NCI-H128 (cell line): ENCODE data around the gene VIPR2.
"Not testable (repeated sequence)": the region's sequence is repeated elsewhere in the genome, so short reads cannot be mapped to it uniquely, and the experiment has no call there.

Experiments
- DNase-seq: peaks from one replicate; lab custom pipeline; 2025; ENCODE audit not compliant: unreplicated experiment; lab: John Stamatoyannopoulos, UW

VIPR2 gene

DNA sequence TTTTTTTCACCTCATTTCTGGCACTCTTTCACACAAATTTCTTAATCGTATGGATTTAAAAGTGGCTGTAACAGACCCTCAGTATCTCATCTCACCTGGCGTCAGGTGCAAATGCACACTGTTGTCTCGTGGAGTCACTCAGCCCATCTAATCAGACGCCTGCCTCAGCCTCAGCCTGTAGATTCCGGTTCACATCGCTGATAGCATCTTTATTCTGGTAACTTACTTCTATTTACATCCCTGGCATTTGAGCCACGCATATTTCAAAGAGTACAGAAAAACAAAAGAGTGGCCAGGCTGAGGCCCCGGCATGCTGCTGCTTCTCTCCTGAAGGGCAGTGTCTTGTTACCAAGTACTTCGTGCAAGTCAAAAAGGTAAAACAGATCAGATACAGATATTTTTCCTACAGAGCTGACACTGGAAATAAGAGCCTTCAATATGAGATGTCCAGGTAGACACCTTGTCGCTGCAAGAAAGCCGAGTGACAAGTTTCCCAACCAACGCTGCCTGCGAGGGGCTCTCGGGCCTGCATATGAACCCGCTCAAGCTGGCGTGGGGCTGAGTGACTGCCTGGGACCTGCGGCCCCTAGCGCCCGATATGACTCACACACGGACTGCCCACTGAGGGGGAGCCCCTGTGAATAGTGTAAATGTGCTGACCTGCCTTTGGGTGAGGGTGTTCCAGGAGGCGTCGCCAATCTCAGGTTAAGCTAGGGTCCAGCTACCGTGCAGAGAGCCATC, 4.3 kb downstream of the VIPR2 start:
- DNase-seq: no peak

- no peak for DNase-seq
Observed at GRCh38 chr7:159139639-159140038, 5.0 kb downstream of the VIPR2 start.

DNA sequence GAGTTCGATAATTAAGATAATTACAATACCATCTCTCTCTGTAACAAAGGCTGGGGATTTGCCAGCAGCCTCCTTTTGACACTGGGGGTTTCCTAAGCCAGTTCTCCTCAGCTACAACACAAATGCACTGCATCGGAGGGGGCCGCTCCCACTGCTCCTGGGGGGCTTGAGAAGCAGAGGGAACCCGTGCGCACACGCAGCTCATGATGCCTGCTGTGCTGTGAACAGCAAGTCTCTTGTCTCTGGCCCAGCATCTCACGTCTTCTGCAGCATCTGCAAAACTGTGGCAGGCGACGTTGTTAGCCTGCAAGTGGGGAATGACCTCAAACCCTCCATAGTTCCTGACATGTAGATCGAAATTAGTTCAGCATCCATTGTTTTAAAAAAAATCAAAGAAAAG, 5.5 kb downstream of the VIPR2 start:
- no peak for DNase-seq

GRCh38 chr7:159138508-159138907, 6.2 kb downstream of the VIPR2 start:
- no peak for DNase-seq

- DNase-seq: no peak
Observed at GRCh38 chr7:159137906-159138305, 6.8 kb downstream of the VIPR2 start.

DNA sequence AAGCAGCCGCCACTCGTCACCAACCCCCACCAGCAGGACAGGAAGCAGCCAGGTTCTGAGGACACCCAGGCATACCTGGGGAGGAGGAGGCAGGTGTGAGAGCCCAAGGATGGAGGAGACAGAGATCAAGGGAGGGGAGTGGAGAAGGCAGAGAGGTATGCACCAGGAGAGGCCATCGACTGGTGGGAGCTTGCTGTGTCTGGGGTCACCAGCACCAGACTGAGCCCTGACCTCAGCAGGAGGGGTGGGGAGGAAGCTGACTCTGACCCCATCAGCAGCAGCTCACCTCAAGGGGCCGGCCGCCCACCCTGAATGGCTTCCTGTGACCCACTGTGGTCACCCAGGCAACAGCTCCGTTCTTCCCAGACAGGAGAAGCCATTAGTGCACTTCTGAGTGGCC, 7.8 kb downstream of the VIPR2 start:
- DNase-seq: no peak

DNA sequence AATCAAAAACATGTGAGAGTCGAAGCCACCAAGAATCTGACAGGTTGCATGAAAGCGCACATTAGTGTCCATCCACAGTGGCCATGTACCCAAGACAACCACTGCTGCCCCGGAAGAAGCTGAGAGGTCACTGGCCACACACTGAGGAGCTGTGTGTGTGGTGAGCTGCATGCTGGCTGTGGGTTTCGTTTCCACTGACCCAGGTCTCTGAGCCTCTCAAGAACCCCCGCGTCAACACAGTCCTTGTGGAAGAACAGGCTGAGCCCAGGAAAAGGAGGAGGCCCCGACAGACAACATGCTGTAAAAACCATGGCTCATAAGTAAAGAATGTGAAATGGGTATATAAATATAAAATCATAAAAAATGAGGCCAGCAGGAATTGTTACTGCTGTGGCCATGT, 8.2 kb downstream of the VIPR2 start:
- no peak for DNase-seq

DNA sequence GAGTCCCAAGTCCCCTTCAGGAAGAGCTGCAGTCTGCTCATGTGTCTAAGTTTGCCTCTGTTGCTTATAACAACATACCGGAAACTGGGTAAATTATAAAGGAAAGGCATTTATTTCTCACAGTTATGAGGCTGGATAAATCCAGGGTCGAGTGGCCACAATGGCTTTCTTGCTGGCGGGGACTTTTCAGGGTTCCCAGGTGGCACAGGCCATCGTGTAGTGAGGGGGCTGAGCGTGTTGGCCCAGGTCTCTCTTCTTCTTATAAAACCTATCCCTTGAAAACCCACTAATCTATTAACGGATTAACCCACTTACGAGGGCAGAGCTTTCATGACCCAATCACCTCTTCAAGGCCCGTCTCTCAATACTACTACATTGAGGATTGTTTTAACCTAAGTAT, 8.7 kb downstream of the VIPR2 start:
- DNase-seq: no peak

GRCh38 chr7:159132670-159133443, 11.8 kb downstream of the VIPR2 start:
- not testable (repeated sequence) for DNase-seq

GRCh38 chr7:159130820-159131219, 13.8 kb downstream of the VIPR2 start:
- no peak for DNase-seq

GRCh38 chr7:159130199-159130775, 14.4 kb downstream of the VIPR2 start:
- DNase-seq: no peak

GRCh38 chr7:159128767-159129166, 15.9 kb downstream of the VIPR2 start:
- DNase-seq: no peak

DNA sequence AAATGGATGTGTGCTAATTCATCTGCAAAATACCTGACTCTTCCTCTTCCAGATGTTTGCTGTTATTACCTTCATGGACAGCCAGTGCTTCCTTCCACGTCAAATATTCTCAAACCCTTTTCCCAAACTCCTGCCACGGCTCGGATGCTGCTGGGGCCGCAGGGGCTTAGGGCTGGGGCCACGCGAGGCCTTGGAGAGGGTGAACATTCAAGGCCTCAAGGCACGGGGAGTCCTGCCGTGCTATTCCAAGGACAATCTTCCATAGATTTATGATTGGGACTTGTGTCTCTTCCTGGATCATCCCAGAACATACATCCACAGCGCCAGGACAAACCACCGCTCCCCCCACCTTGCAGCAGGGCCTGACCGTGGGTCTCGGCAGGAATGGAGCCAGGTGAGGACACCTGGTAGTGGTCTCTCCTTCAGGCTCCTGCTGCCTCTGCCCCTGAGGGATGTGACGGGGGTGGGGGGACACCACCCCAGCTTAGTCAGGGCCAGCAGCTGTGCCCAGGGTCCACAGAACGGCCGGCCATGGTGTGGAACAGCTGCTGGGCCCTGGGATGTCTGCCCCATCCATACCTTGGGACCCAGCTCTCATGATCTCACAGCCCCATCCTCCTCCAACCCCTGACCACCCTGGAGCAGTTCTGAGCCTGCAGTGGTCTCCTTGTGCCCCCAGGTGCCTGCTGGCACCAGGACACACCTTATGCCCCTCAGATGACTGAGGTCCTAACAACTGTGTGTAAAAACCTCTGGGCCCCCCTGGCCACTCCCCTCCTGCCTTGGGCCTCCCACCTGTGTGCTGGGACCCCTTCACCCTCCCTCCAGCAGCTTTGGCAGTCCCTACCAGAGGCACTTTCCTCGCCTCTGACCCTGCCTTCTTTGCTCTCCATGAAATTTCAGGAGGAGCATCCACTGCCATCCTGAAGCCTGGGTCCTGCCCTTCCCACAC, 16.7 kb downstream of the VIPR2 start:
- no peak for DNase-seq

GRCh38 chr7:159126311-159127260, 18.1 kb downstream of the VIPR2 start:
- no peak for DNase-seq

GRCh38 chr7:159125955-159126270, 18.8 kb downstream of the VIPR2 start:
- DNase-seq: no peak

DNA sequence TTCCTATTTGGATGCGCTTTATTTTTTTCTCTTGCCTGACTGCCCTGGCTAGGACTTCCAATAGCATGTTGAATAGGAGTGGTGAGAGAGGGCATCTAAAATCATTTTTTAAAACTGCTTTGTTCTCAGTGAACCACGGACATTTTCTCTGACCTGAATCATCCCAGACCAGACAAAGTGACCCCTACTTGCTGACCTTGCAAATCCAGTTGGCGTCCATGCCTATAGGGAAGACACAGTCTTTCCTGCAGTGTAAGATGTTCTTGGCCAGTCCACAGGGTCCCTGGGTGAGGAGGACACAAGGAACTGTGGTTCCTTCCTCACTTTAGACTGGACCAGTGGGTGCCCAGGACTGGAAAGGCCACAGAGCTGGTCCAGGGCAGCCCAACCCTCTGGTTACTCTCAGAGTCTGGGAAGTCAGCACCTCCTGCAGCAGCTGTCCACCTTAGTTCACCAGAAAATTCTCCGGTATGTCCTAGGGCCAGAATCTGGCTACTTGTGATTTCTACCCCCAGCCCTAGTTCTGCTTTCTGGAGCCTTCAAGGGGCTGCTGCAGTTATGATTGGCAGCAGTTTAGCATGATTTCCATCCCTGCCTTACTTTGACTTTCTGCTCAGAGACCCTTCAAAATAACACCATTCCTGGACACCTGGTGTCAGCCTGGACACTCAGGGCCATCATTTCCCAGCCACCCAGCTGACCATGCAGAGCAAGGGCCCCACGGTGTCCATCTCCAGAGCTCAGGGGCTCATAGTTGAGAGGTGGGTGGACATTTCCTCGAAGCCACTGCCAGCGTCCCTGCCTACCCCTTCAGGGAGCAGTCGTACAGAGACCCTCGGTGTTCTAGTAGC, 19.3 kb downstream of the VIPR2 start:
- no peak for DNase-seq

- DNase-seq: not testable (repeated sequence)
Observed at GRCh38 chr7:159123793-159124192, 20.9 kb downstream of the VIPR2 start.

DNA sequence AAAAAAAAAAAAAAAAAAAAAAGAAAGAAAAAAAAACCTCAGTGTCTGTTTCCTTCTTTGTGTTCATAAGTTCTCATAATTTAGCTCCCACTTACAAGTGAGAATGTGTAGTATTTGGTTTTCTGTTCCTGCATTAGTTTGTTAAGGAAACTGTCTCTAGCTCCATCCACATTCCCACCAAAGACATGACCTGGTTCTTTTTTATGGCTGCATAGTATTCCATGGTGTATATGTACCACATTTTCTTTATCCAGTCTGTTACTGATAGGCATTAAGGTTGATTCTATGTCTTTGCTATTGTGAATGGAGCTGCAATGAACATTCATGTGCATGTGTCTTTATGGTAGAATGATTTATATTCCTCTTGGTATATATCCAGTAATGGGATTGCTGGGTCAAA, 21.4 kb downstream of the VIPR2 start:
- not testable (repeated sequence) for DNase-seq

DNA sequence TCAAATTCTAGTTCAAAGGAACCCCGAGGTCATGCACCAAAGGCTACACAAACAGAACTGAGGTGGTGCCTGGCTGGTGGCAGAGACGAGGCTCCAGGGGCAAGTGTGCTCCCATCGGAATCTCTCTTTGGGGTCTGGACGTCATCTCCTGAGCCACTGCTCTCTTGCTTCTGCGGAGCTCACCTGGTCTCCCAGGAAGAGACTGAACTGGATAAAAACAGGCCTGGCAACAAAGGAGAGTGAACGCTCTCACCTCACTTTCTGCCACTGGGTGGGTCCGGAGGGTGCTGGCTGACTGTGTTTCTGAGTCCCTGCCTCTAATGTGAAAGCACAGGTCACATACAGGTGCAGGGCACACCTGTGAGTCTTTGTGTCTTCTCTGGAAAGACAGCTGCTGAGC, 22.4 kb downstream of the VIPR2 start:
- DNase-seq: no peak
